SKM-1 treated with dmso at 0.1 percent for 144 hours (cell line): ENCODE data around the gene GPR146.
"Not testable (repeated sequence)": the region's sequence is repeated elsewhere in the genome, so short reads cannot be mapped to it uniquely, and the experiment has no call there.

Experiments
- DNase-seq: peaks from one replicate; lab custom pipeline; 2025; ENCODE audit not compliant: unreplicated experiment; lab: John Stamatoyannopoulos, UW

The GPR146 gene

DNA sequence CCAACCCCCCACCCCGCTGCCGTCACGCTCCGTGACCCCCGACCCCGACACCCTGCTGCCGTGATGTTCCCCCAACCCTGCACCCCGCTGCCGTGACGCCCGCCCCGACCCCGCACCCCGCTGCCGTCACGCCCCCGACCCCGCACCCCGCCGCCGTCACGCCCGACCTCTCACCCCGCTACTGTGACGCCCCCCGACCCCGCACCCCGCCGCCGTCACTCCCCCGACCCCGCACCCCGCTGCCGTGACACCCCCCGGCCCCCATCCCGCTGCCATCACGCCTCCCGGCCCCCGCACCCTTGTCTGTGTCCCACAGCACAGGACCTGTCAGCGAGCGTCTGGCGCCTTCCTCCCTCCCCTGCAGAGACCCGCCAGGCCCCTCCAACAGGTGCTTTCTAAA is 29.7 kb downstream of the GPR146 start:
- DNase-seq: not testable (repeated sequence)

DNA sequence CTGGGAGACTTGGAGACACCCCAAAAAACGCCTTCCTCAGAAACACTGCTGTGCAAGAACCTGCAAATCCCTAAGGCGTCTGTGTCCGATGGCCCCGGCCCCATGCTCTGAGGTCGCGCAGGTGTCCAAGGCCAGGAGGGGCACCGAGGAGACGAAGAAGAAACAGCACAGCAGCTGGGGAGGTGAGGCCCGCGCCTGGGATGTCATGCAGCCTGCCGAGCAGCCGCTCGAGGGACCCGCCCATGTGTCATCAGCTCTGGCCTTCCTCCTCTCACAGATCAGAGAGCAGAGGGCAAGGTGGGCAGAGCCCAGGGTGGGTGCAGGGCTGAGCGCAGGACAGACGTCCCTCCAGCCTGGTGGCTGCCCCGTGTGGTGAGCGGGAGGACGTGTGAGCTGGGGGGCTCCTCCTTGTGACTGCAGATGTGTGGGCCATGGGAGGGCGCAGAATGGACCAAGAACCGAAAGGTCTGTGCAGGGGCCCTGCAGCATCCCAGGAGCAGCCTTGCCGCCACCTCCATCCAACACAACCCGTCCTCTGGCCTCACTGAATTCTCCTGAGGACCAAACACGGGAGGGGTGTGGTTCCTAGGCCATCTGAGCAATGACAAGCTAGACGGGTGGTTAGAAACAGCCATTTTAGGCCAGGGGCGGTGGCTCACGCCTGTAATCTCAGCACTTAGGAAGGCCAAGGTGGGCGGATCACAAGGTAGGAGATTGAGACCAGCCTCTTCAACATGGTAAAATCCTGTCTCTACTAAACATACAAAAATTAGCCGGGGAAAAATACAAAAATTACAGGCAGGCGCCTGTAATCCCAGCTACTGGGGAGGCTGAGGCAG is 30.5 kb downstream of the GPR146 start:
- no peak for DNase-seq

DNA sequence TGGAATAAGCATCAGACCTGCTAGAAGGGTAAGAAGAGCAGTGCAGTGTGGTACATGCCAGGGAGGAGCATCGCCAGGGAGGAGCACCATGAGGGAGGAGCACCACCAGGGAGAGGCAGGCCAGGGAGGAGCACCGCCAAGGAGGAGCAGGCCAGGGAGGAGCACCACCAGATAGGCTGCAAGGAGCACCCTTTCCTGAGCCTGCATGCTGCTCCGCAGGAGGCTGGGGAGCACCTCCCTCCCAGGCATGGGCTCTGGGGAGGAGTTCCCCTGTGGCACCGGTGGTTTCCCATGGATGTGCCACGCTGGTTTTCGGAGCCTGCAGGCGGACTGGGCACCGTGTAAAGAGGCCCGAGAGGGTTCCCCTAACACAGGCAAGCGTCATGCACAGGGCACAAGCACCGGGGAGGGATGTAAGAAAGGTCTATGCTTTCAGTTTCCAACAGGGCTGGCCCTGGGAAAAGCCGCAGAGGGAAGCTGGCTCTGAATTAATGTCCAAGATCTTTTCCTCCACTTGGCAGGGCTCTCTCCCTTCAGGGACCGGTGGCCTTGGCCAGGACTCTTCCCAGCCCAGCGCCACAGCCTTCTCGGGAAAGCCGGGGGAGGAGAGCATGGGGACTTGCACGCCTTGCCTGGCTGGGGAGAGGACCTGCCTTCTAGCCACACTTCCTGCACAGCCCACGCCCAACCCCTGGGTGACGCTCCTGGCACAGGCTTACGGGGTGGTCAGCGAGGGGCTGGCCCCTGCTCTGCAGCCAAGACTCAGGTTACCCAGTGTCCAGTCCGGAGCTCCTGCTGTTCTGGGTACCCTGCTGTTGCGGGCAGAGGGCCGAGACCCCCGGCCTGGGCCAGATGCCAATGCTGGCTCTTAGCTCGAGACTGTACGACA is 32.1 kb downstream of the GPR146 start:
- no peak for DNase-seq

DNA sequence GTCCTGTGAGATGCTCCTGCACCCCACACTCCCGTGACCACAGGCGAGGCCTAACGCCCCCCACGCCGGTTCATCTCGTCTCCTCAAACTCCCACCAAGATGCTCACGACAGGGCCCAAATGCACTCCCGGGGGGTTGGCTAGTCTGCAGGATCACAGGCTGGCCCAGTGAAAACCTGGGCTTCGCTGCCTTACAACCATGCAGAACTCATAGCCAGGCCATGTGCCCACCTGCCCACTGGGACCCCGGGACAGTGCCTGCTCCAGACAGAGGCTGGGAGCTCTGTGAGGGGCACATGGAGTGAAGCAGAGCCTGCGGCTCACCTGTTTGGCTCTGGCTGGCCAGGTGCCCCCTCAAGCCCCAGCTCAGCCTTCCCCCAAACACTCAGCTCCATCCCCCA is 34.2 kb downstream of the GPR146 start:
- DNase-seq: no peak

- DNase-seq: no peak
These were observed 34.6 kb downstream of the GPR146 start for GRCh38 chr7:1078985-1079384.

- DNase-seq: no peak
These were observed 35.2 kb downstream of the GPR146 start for GRCh38 chr7:1079546-1079945.

- no peak for DNase-seq
These were observed 36.0 kb downstream of the GPR146 start for GRCh38 chr7:1080252-1080920.

DNA sequence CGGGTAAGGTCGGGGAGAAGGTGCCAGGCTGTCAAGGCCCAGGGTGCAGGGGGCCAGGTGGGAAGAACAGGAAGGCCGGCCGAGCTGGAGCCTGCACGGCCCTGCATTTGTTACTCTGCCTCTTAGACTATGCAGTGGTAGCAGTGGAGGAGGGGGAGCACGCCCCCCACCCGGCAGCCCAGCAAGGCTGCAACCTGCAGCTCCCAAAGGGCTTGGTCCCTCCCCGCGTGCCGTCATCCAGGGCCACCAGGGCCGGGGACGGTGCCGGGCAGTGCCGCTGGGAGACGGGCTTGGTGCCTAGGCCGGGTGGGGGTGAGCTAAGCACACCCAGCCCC is 36.5 kb downstream of the GPR146 start:
- DNase-seq: no peak

- no peak for DNase-seq
These were observed 37.0 kb downstream of the GPR146 start for GRCh38 chr7:1081336-1081735.

- no peak for DNase-seq
These were observed 37.6 kb downstream of the GPR146 start for GRCh38 chr7:1081931-1082401.

GRCh38 chr7:1083729-1084657 is 39.6 kb downstream of the GPR146 start:
- no peak for DNase-seq

GRCh38 chr7:1085266-1085665 is 40.9 kb downstream of the GPR146 start:
- DNase-seq: no peak

DNA sequence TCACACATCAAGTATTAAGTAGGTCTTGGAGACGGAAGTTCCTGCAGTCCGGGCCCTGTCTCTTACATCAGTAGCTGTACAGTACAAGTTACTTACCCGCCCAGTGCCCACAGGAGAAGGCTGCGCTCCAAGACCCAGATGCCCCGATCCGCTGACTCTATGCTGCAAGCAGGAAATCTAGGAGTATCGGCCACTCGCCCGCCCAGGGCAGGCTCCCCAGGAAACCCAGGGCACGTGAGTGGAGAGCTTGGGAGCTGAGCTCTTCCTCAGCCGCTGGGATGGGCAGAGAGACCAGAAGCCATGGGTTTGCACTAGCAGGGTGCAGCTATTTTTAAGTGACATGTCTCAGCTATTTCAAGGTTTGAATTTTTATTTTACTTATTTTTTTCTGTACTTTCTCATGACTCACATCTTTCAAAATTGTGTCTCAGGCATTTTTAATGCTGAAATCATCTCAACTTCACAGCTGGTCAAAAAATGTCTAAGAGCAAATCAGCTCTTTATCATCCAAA is 41.6 kb downstream of the GPR146 start:
- DNase-seq: no peak

GRCh38 chr7:1086588-1087464 is 42.5 kb downstream of the GPR146 start:
- DNase-seq: peak; percentile 39

DNA sequence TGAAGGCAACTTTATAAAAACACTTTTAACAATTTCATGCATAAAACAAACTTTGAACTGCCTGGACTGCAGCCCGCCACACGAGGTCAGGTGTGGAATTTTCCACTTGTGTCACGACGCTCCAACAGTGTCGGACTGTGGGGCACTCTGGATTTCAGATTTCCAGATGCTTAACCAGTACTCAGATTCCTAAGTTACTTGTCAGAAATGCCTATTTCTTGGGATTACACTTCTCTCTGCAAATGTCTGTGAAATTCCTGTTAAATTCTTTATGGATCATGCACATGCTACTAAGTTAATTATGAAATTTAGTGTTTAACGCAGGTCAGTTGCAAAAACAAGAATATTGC is 43.1 kb downstream of the GPR146 start:
- DNase-seq: no peak

- DNase-seq: no peak
These were observed 43.9 kb downstream of the GPR146 start, which contains the start of gene GPER1 for GRCh38 chr7:1087952-1088920. TSS of gene GPER1 (plus strand) at chr7:1088113. CDS start at chr7:1091729, 3,616 bp downstream.

- DNase-seq: no peak
These were observed 45.9 kb downstream of the GPR146 start for GRCh38 chr7:1090236-1090635.
